ENCODE data around the gene GRAMD2A. TPM values are rescaled to one million over a fixed set of nuclear protein-coding genes. Genes with fewer than 3 reads are reported as not detected.

GRAMD2A gene
- total RNA-seq, 2 donors from 2014 or later, result 2.0 TPM

- no peak for DNase-seq
- Mint-ChIP-seq H3K4me3 (peak overlapping the region; percentile 99), H3K27ac (peak overlapping the region; percentile 94), H3K4me1 (peaks cover 42% of the 10 kb centered on the region), H3K36me3 (ENCODE audit: low read depth) (peaks cover 35% of the 10 kb centered on the region), H3K9me3 (no peaks in the 10 kb centered on the region), H3K27me3 (ENCODE audit: insufficient read depth) (peaks cover 21% of the 10 kb centered on the region)
- Histone ChIP-seq H3K36me3 (ENCODE audit: control insufficient read depth, insufficient read depth, low read length) (peaks cover 37% of the 10 kb centered on the region), H3K27ac (ENCODE audit: low read depth, low read length) (peak overlapping the region; percentile 96), H3K9me3 (ENCODE audit: control insufficient read depth, low read length) (no peaks in the 10 kb centered on the region), H3K4me1 (ENCODE audit: control insufficient read depth, insufficient read depth, low read length) (peaks cover 3% of the 10 kb centered on the region), H3K4me3 (ENCODE audit: low read length) (peak overlapping the region; percentile 99), H3K27me3 (ENCODE audit: control insufficient read depth, insufficient read depth, low read length, poor library complexity, severe bottlenecking) (peaks cover 9% of the 10 kb centered on the region), H3K9ac (ENCODE audit: extremely low read depth, low read length, poor library complexity, severe bottlenecking) (peak overlapping the region; percentile 93)
- 0% methylated on average over 10 to 29 of the region's 29 CpGs for WGBS, 2 experiments (ENCODE audit: insufficient coverage in 1 of 2, insufficient read length in 1 of 2)
- no peak for TF ChIP-seq CTCF (conservative IDR thresholded peaks at IDR 0.05)
Measured at GRCh38 chr15:72229947-72230196, 32.3 kb upstream of the GRAMD2A start.

- Histone ChIP-seq H3K9ac (ENCODE audit: extremely low read depth, low read length, poor library complexity, severe bottlenecking) (peak overlapping the region; percentile 93), H3K36me3 (ENCODE audit: control insufficient read depth, insufficient read depth, low read length) (peaks cover 41% of the 10 kb centered on the region), H3K4me1 (ENCODE audit: control insufficient read depth, insufficient read depth, low read length) (peaks cover 4% of the 10 kb centered on the region), H3K27ac (ENCODE audit: low read depth, low read length) (peak overlapping the region; percentile 96), H3K4me3 (ENCODE audit: low read length) (peak overlapping the region; percentile 99), H3K9me3 (ENCODE audit: control insufficient read depth, low read length) (no peaks in the 10 kb centered on the region), H3K27me3 (ENCODE audit: control insufficient read depth, insufficient read depth, low read length, poor library complexity, severe bottlenecking) (peaks cover 7% of the 10 kb centered on the region)
- WGBS, 2 experiments (ENCODE audit: insufficient coverage in 1 of 2, insufficient read length in 1 of 2), result 12 to 26% methylated on average over 10 to 25 of the region's 25 CpGs
- Mint-ChIP-seq H3K27me3 (ENCODE audit: insufficient read depth) (peaks cover 15% of the 10 kb centered on the region), H3K27ac (peak overlapping the region; percentile 94), H3K9me3 (no peaks in the 10 kb centered on the region), H3K4me1 (peaks cover 42% of the 10 kb centered on the region), H3K4me3 (peak overlapping the region; percentile 99), H3K36me3 (ENCODE audit: low read depth) (peaks cover 38% of the 10 kb centered on the region)
- no peak for TF ChIP-seq CTCF (conservative IDR thresholded peaks at IDR 0.05)
- peak; percentile 50 for DNase-seq
Measured at GRCh38 chr15:72229076-72229946, 31.7 kb upstream of the GRAMD2A start.

- Histone ChIP-seq H3K27me3 (ENCODE audit: control insufficient read depth, insufficient read depth, low read length, poor library complexity, severe bottlenecking) (no peaks in the 10 kb centered on the region), H3K9ac (ENCODE audit: extremely low read depth, low read length, poor library complexity, severe bottlenecking) (peak overlapping the region; percentile 93), H3K9me3 (ENCODE audit: control insufficient read depth, low read length) (no peaks in the 10 kb centered on the region), H3K27ac (ENCODE audit: low read depth, low read length) (no peak overlapping the region), H3K4me3 (ENCODE audit: low read length) (peak overlapping the region; percentile 99), H3K4me1 (ENCODE audit: control insufficient read depth, insufficient read depth, low read length) (peaks cover 16% of the 10 kb centered on the region), H3K36me3 (ENCODE audit: control insufficient read depth, insufficient read depth, low read length) (peaks cover 57% of the 10 kb centered on the region)
- Mint-ChIP-seq H3K27me3 (ENCODE audit: insufficient read depth) (peaks cover 1% of the 10 kb centered on the region), H3K36me3 (ENCODE audit: low read depth) (peaks cover 51% of the 10 kb centered on the region), H3K4me1 (peaks cover 55% of the 10 kb centered on the region), H3K4me3 (peak overlapping the region; percentile 99), H3K27ac (peak overlapping the region; percentile 94), H3K9me3 (no peaks in the 10 kb centered on the region)
- no peak for DNase-seq
- WGBS, 2 experiments (ENCODE audit: insufficient coverage in 1 of 2, insufficient read length in 1 of 2), result 93 to 100% methylated on average over 1 to 4 of the region's 4 CpGs
- no peak for TF ChIP-seq CTCF (conservative IDR thresholded peaks at IDR 0.05)
Measured at GRCh38 chr15:72227720-72228119, 30.1 kb upstream of the GRAMD2A start.
